AML-193 (cell line): ENCODE measurements around the gene GMDS.

Experiments
- DNase-seq, 2 experiments: peaks; one replicate each; lab custom pipeline; 2025; lab: John Stamatoyannopoulos, UW

Gene GMDS

GRCh38 chr6:2240961-2241360 lies 4.4 kb downstream of the GMDS start:
- DNase-seq = no peak

- DNase-seq = no peak
Observed at GRCh38 chr6:2237001-2237400, 8.4 kb downstream of the GMDS start.

DNA sequence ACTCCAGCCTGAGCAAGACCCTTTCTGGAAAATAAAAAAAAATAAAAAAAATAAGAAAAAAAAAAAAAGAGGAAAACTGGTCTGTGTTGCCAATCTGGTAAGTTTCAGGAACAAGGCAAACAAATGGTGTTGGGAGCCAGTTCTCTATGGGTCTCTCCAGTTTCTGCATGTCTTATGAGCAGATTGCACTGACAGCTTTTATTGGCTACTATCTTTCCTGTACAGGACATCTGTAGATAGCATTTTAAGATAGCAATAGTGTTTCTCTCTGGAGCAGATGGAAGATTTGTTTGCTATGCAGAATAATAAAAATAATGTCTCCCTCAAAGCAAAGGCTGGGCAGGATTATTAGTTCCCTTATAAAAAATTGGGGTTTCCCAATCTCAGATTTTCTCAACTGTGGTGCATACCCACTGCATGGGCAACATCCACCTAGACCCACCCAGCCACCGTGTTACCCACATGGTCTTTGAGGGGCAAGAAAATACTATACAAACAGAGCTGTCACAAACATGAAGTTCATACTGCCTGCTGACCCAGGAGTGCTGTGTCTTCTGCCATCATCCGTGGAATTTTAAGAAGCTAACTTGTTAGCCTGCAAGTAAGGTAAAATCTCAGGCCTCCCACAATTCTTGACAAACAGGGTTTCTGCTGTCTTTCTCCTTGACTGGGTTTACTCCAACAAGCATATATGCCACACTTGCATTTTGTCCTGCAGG lies 9.5 kb downstream of the GMDS start:
- DNase-seq = no peak

- no peak for DNase-seq
Observed at GRCh38 chr6:2232445-2232844, 13.0 kb downstream of the GMDS start.

DNA sequence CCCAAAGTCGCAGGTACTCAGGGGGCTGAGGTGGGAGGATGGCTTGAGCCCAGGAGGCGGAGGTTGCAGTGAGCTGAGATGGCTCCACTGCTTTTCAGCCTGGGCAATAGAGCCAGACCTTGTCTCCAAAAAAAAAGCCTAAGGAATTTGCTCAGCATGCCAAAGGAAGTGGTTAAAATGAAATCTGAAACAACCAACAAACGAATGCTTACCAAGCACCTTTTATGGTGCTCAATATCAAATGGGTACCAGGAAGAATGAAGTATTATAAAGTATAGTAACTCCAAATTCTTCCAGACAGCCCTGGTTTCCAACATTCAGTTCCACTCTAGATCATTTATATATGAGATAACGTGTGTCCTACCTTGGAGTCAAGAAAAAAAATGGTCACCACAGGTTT lies 14.0 kb downstream of the GMDS start:
- DNase-seq = no peak

DNA sequence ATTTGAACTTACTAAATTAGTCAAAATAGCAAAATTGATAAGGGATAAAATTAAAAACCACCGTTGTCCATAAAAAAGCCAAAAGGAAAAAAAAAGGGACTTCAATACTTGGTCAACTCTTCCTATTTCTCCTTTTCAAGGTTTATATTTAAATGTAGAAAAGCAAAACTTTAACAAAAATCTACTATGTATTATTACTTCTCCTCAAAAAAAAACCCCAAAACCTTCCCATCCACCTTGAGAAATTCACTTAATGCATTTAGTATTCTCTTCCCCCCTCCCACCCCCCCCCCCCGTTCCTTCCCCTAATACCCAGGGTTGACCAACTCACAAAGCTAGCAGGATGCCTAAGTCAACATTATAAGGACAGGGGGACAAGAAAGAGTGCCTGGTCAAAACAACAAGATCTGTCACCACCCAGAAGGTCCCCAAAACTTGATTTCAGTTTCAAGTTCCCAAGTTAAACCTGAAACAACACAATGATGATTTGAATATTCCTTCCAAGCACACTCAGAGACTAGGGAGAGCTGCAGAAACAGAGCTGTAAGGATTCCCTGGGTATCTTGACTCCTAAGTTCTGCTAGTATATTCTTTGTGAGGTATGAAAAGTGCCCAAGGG lies 14.6 kb downstream of the GMDS start:
- no peak for DNase-seq

GRCh38 chr6:2229742-2230141 lies 15.7 kb downstream of the GMDS start:
- DNase-seq = no peak

DNA sequence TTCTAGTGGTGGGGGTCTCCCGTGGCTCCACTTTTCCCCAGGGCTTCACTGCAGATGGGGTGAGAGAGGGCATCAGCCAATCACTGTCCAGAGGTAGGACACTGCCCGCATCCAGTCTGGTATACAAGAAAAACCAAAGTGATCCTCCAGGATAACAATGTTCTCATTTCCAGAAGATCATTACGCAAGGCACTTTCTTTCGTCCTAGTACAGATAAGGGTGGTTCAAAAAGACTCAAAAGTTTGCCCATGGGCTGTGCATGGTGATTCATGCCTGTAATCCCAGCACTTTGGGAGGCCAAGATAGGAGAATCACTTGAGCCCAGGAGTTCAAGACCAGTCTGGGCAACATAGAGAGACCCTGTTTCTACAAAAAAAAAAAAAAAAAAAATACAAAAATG lies 16.4 kb downstream of the GMDS start:
- DNase-seq = no peak

DNA sequence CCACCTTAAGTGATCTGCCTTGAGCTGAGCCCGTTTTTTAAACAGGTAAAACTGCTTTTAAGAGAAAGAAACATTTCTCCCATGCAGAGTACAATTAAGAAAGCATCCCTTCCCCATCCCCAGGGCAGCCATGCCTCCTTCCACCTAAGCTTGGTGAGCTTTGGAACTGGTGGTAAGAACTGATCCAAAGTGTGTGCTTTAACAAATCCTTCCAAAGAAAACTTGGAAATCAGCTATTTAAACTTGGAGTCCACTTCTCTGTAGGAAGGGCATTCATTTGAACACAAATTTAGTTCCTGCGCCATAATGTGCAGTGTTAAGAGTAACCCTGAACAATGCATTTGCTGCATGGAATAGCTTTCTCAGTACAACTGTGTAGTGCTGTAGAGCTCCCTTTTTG lies 17.0 kb downstream of the GMDS start:
- DNase-seq = no peak

DNA sequence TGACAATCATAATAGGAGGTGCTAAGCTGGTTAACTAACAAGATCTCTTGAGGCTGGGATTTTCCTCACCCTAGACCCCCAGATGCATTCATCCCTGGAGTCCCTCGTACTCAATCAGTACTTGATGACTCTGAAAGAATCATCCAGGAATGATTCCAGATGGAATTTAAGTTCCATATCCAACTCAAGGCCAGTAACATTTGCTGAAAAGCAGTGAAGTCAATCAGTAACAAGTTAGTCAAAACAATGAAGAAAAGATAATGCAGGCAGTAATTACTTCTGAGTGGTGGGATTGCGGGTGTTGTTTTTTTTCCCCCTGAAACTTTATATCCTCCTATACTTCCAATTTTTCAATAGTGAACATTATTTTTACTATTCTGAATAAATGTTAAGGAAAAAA lies 18.6 kb downstream of the GMDS start:
- no peak for DNase-seq

- no peak for DNase-seq
Observed at GRCh38 chr6:2225422-2226392, 19.7 kb downstream of the GMDS start.

- no peak for DNase-seq
Observed at GRCh38 chr6:2224847-2225382, 20.5 kb downstream of the GMDS start.

GRCh38 chr6:2222275-2222842 lies 23.0 kb downstream of the GMDS start:
- DNase-seq = no peak

DNA sequence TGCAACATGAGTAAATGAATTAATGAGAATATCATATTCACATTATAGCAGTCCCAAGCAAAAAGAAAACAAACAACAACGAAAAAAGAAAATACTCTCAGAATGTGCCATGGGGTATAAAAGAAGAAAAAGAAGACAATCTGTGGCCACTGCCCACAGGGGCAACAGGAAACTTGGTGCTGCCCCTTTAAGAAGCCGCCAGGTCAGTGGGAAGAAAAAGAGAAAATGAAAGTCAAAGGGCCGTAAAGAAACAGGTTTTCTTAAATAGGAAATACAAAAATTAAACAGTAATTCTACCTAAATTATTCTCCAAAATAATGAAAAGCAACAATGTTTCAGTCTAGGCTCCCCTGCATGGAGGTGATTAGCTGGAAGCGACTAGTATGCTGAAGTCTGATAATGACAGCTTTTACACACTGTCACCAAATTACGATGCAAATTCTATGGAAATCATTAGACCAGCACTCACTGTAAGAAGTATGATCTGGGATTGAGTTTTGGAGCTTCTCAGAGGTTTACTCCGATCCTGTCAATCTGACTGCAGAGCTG lies 23.6 kb downstream of the GMDS start:
- peak; percentile 45 to 54 for DNase-seq

DNA sequence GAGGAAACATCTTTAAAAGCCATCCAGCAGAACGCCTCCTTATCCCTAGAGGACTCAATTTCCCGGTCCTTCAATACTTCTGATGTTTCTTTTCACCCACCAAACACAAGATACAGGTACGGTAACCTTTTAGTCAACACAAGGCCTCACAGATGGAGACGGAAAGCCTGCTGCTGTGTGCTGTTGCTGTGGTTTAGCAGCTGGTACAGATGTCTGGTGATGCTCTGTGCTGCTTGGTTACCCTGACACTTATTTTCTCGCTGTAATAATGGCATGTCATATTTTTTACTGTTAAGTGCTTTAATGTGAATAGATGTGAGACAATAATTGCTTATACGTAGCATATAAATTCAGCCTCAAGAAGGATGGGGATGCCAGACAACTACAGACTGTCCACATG lies 25.3 kb downstream of the GMDS start:
- DNase-seq = no peak

- DNase-seq = no peak
Observed at GRCh38 chr6:2218866-2219265, 26.5 kb downstream of the GMDS start.

DNA sequence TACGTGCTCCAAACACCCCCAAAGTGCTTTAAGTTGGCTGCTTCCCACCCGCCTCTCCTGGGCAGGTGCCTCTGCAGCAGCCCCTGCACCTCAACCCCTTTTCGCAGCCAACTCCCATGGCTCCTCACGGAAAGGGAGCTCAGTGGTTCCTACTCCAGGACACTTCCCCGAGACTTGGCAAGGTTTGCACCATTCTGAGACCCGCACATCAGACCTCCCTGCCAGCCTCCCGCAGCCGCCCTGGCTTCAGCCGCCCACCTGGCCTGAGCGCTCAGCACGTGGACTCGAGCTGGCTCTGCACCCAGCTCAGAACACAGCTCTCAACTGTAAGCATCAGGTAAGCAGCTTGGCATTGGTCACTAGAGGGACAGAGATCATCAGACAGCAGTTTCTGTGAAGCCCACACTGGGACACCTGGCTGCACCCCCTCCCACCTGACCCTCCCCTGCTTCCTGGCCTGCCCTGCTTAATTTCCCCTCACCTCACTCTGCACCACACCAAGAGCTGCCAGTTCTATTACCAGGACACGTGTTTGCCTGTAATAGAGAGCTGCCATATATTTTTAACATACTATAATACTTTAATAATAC lies 28.5 kb downstream of the GMDS start:
- DNase-seq = no peak

GRCh38 chr6:2215342-2215741 lies 30.1 kb downstream of the GMDS start:
- no peak for DNase-seq

DNA sequence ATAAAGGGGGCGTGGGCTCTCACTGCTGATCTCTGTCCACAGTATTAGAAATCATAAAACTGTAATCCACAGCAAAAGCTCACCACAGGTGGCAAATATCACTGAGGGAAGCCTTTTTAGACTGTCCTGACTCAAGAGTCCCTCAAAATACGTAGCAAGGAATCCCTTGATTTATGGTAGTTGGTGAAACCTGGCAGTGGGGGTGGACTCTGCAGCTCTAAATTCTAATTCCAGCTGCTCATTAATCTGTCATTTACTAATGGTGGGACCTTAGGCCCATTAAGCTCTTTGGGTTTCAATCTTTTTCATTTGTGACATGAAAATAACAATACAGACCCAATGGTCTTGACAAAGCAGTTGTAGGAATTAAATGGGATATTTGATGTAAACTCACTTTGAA lies 32.3 kb downstream of the GMDS start:
- no peak for DNase-seq

DNA sequence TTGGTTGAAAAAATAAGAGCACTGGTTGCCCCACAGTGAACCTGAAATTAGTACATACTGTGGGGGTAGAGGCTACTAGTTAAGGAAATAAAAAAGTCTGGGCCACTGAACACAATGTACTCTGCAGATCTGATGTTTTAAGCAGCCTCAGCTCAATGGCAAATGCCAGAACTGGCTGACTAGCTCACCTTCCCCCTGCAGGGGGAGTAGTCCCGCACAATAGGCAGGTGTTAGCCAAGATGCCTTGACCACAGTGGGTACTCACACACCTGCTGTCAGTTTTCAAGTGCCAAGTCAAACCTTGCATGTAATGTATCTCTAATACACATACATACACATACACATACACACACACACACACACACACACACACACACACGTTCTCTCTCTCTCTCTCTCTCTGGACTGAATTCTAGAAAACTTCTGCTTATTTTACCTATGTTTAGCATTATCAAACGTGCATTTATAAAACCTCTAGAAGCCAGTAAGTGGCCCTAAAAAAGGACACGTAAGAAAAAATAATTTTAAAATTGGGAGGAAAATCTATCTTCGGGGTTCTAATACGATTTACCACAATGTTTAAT lies 36.1 kb downstream of the GMDS start:
- DNase-seq = peak in 1 of 2 experiments; percentile 46

DNA sequence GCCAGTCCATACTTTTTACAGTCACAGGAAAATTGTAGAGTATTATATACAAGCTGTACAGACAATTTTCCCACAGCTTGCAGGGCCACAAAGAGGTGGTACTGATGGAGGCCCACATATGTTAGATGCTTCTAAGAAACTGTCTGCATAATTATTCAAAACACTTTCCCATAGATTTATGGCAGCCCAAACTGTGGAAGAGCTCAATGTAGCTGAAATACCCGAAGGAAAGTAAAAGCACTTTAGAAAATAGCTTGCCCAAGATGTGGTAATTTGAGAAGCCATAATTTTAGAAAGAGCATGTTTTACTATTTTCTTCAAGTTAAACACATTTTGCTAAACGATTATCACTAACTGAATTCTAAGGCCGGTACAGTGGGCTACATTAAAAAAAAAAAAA lies 36.9 kb downstream of the GMDS start:
- DNase-seq = no peak
